Neutrophil (primary cell): ENCODE results near the gene CMTM8.
"Not testable (repeated sequence)": the region's sequence is repeated elsewhere in the genome, so short reads cannot be mapped to it uniquely, and the experiment has no call there.

Source experiments
- H3K27ac ChIP-seq: fragments of 200-600 bp; sonication (generic); 2 replicates; pipeline ENCODE4 v1.5.1; 2016; ENCODE audit warnings: mild to moderate bottlenecking, moderate library complexity
- H3K27me3 ChIP-seq: fragments of 200-600 bp; sonication (generic); 2 replicates; pipeline ENCODE4 v1.6.0; 2016; ENCODE audit warnings: mild to moderate bottlenecking
- H3K36me3 ChIP-seq: fragments of 200-600 bp; sonication (generic); 2 replicates; pipeline ENCODE4 v1.5.1; 2017
- H3K4me1 ChIP-seq, 2 experiments: fragments of 200-600 bp in 1 of 2; sonication (generic) in 1 of 2; 1 replicate in 1 of 2; 2 replicates in 1 of 2; pipeline versions ENCODE4 v1.5.1 to v1.6.1; 2013 to 2016; ENCODE audit warnings: low read depth in 1 of 2, low read length in 1 of 2, mild to moderate bottlenecking in 1 of 2, moderate library complexity in 1 of 2; ENCODE audit not compliant: control insufficient read depth in 1 of 2, insufficient read depth in 1 of 2
- H3K4me3 ChIP-seq, 2 experiments: fragments of 200-600 bp in 1 of 2; sonication (generic) in 1 of 2; 1 replicate in 1 of 2; 2 replicates in 1 of 2; pipeline ENCODE4 v1.5.1; 2013 to 2016; ENCODE audit warnings: low read depth in 1 of 2, low read length in 1 of 2, mild to moderate bottlenecking in 1 of 2, moderate library complexity in 1 of 2
- H3K9me3 ChIP-seq: fragments of 200-600 bp; sonication (generic); 2 replicates; pipeline ENCODE4 v1.5.1; 2016
- TF ChIP-seq, protein P1 (sequence below): fragments of 200-600 bp; sonication (generic); IDR thresholded peaks from 2 replicates; pipeline ENCODE4 v1.5.1; 2016; ENCODE audit warnings: antibody characterized with exemption

The CMTM8 gene

DNA sequence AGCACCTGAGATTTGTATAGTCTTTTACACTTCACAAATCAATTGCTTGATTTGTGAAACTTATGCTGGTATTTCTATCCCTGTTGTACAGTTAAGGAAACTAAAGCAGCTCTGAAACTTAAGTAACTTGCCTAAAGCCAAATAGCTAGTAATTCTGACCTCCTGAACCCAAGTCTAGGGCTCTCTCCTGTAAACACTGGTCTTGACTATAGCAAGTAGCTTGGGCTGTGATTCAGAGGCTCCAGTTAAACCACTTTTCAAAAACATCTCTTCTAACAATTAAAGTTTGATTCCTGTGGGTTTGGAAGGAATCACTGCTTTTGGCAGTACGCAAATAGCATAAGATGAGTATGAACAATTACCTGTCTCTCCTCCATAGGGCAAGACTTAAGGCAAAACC, 18.5 kb upstream of the CMTM8 start:
- H3K36me3 ChIP-seq = no peaks in the 10 kb centered on the region
- no peak overlapping the region for H3K4me3 ChIP-seq
- H3K27ac ChIP-seq = no peak overlapping the region
- peaks cover 17% of the 10 kb centered on the region for H3K27me3 ChIP-seq
- TF ChIP-seq, protein P1, sequence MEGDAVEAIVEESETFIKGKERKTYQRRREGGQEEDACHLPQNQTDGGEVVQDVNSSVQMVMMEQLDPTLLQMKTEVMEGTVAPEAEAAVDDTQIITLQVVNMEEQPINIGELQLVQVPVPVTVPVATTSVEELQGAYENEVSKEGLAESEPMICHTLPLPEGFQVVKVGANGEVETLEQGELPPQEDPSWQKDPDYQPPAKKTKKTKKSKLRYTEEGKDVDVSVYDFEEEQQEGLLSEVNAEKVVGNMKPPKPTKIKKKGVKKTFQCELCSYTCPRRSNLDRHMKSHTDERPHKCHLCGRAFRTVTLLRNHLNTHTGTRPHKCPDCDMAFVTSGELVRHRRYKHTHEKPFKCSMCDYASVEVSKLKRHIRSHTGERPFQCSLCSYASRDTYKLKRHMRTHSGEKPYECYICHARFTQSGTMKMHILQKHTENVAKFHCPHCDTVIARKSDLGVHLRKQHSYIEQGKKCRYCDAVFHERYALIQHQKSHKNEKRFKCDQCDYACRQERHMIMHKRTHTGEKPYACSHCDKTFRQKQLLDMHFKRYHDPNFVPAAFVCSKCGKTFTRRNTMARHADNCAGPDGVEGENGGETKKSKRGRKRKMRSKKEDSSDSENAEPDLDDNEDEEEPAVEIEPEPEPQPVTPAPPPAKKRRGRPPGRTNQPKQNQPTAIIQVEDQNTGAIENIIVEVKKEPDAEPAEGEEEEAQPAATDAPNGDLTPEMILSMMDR = no peak
- no peaks in the 10 kb centered on the region for H3K4me1 ChIP-seq
- no peaks in the 10 kb centered on the region for H3K9me3 ChIP-seq

DNA sequence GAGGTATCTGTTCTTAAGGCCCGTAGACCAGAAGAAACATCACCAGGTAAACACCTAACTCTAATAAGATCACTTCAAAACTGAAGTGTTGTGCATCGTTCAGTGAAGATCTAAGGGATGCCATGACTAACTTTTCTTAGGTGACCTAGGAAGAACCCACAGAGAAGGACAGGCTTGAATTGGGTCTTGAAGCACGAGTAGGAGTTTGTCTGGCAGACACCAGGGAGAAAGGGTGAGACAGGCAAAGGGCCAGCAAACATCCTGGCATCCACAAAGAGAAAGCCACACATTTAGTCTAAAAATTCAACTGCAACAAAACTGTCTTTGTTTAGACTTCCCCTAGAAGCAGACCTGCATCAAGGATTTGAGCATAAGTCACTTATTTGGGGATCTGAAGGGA, 15.5 kb upstream of the CMTM8 start:
- Histone ChIP-seq H3K27ac (no peak overlapping the region), H3K36me3 (no peaks in the 10 kb centered on the region), H3K4me3 (no peak overlapping the region), H3K9me3 (no peaks in the 10 kb centered on the region), H3K27me3 (peaks cover 17% of the 10 kb centered on the region), H3K4me1 (no peaks in the 10 kb centered on the region)
- TF ChIP-seq, protein P1 = no peak

DNA sequence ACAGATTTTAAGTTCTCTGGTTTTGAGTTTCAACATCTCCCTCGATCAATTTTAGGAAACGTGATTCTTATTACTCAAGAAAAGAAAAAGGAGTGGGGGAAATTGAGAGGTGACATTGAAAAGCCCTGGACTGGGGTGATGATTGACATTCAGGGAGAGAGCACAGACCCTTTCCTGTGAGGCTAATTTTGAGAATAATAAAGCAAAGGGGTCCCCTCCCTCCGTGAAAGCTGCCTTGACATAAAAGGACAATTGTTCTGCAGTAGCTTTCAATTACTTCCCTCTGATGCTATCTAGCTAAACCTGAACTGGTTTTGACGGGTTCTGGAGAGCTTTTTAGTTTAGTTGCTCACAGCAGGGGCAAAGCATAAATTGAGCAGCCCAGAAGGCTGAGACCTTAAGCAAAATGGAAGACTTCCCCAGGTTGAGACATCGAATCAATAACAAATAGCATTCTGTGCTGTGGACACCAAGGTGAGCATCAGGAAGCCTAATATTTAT, 14.4 kb upstream of the CMTM8 start:
- H3K4me1 ChIP-seq = no peaks in the 10 kb centered on the region
- no peaks in the 10 kb centered on the region for H3K9me3 ChIP-seq
- peaks cover 17% of the 10 kb centered on the region for H3K27me3 ChIP-seq
- H3K36me3 ChIP-seq = no peaks in the 10 kb centered on the region
- TF ChIP-seq, protein P1 = no peak
- no peak overlapping the region for H3K4me3 ChIP-seq
- H3K27ac ChIP-seq = no peak overlapping the region

DNA sequence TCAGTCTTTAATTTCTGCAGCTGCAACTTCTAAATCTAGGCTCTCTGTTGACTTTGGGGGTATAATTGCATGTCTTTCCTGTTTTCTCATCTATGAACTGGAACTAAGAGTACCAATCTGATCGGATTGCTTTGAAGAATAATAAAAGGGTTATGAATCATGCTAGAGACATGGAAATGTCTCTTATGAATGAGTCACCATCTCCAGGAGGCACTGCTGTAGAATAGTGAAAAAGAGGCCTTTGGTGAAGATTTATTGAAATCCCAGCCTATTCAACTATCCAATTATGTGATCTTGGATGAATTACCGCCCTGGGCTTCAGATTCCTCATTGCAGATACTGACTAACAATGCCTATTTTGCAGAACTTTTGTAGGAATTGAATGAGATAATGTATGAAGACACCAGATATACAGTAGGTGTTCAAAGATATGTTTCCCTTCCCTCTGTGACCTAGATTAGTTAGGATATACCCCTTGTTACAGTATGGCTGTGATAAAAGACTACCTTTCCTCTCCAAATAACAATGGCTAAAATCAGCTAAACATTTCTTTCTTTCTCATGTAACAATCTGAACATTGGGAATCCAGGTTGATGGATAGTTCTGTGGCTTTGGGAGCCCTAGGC, 11.5 kb upstream of the CMTM8 start:
- Histone ChIP-seq H3K36me3 (no peaks in the 10 kb centered on the region), H3K27ac (no peak overlapping the region), H3K4me3 (no peak overlapping the region), H3K9me3 (no peaks in the 10 kb centered on the region), H3K27me3 (peaks cover 17% of the 10 kb centered on the region), H3K4me1 (no peaks in the 10 kb centered on the region)
- TF ChIP-seq, protein P1 = no peak

DNA sequence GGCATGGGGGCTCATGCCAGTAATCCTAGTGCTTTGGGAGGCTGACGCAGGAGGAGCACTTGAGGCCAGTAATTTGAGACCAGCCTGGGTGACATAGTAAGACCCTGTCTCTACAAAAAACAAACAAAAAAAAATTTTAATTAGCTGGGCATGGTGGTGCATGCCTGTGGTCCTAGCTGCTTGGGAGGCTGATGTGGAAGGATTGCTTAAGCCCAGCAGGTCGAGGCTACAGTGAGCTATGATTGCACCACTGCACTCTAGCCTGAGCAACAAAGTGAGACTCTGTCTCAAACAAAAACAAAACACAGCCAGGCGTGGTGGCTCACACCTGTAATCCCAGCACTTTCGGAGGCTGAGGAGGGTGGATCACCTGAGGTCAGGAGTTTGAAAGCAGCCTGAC, 9.7 kb upstream of the CMTM8 start:
- not testable (repeated sequence) for H3K4me1 ChIP-seq, H3K36me3 ChIP-seq, H3K27ac ChIP-seq, H3K9me3 ChIP-seq, H3K4me3 ChIP-seq, H3K27me3 ChIP-seq

DNA sequence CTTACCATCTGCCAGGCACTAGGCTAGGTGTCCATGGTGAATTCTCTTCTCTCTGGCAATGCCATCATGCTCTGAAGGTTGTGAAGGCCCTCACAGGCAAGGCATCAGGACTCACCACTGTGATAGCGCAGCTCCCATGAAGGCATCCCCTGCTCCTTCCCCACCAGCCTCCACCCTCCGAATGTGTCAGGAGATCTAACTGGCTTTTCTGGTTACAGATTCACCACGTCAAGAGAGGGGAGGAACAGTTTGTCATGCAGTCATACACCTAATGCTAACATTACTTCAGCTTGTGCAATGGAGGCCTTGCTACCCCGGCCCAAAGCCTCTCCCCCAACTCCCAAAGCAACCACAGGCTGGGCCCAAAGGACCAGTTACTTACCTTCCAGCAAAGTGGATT, 8.9 kb upstream of the CMTM8 start:
- Histone ChIP-seq H3K9me3 (no peaks in the 10 kb centered on the region), H3K4me1 (no peaks in the 10 kb centered on the region), H3K27ac (no peak overlapping the region), H3K36me3 (no peaks in the 10 kb centered on the region), H3K27me3 (peaks cover 2% of the 10 kb centered on the region), H3K4me3 (no peak overlapping the region)
- TF ChIP-seq, protein P1 = no peak
